Measurements from ENCODE around the gene DCTN4. TPM values are rescaled to one million over a fixed set of nuclear protein-coding genes. Genes with fewer than 3 reads are reported as not detected.
A peak's percentile ranks its signal among the peaks of the same experiment; 100 is the strongest.

DCTN4 gene
- total RNA-seq, 1 experiment from 2014 or later, result 40.5 TPM

DNA sequence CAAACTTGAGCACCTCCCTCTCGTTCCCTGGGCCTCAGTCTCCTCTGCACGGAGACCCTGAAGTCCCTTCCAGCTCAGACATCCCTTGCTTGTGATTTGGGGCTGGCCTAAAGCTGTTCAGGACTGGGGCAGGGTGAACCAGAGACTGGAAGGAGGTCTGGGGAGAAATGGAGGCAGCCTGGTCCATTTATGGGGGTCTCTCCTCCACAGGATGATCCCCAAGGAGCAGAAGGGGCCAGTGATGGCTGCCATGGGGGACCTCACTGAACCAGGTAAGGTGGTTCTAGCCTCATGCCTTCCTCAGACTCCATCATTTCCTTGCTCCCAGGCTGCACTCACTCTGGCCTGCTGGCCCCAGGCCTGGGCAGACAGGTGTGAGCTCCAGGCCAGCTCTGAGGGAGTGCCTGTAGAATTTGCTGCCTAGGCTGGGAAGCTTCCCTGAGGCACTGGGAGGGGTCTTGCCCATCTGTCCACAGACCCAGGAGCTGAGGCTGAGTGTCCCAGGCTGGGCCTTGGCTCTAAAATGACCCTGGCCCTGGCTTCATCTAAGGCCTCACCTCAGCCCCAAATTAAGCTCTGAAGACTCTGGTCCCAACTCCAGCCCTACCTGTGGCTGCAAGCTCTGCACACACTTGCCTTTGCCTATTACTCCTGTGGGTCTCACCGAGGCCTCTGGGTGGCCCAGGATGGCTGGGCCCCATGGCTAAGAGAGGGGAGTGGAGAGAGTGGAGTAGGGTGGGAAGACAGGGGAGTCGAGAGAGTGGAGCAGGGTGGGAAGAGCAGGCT, 95.9 kb downstream of the DCTN4 start:
- ATAC-seq, result peak; percentile 10; the same call in 1 of the 2 replicates
- Histone ChIP-seq H3K27me3 (ENCODE audit: low read length) (no peaks in the 10 kb centered on the region; the same call in 1 of the 2 replicates), H3K27ac (ENCODE audit: low read length) (no peak overlapping the region), H3K4me2 (ENCODE audit: low read length) (no peak overlapping the region), H3K9ac (ENCODE audit: low read length) (no peak overlapping the region), H3F3A (ENCODE audit: low read length, unreplicated experiment) (no peaks in the 10 kb centered on the region), H4K20me1 (ENCODE audit: low read length) (no peaks in the 10 kb centered on the region), H3K9me3 (ENCODE audit: low read length) (no peaks in the 10 kb centered on the region), H3K4me3 (ENCODE audit: low read length) (no peak overlapping the region), H2AFZ (ENCODE audit: low read length) (no peak overlapping the region), H3K79me2 (ENCODE audit: low read length) (no peaks in the 10 kb centered on the region), H3K4me1 (ENCODE audit: insufficient read depth, low read length) (no peaks in the 10 kb centered on the region), H3K9me2 (replicated peaks; ENCODE audit: low read length) (no peaks in the 10 kb centered on the region), H3K36me3 (ENCODE audit: low read depth, low read length) (no peaks in the 10 kb centered on the region)
- BruUV-seq (replicated peaks), result no TSS peak
- POLR2A ChIA-PET (ENCODE audit: unreplicated experiment), result no interaction called here
- intact Hi-C loops (cut with micrococcal nuclease), result no loop called here
- CTCF ChIA-PET, result no interaction called here
- TF ChIP-seq EZH2 (IDR thresholded peaks at IDR 0.05; ENCODE audit: low read length, unreplicated experiment) (no peak), EZH2phosphoT487 (IDR thresholded peaks at IDR 0.05; ENCODE audit: borderline replicate concordance, low read length) (no peak)
- TF ChIP-seq, protein P1, sequence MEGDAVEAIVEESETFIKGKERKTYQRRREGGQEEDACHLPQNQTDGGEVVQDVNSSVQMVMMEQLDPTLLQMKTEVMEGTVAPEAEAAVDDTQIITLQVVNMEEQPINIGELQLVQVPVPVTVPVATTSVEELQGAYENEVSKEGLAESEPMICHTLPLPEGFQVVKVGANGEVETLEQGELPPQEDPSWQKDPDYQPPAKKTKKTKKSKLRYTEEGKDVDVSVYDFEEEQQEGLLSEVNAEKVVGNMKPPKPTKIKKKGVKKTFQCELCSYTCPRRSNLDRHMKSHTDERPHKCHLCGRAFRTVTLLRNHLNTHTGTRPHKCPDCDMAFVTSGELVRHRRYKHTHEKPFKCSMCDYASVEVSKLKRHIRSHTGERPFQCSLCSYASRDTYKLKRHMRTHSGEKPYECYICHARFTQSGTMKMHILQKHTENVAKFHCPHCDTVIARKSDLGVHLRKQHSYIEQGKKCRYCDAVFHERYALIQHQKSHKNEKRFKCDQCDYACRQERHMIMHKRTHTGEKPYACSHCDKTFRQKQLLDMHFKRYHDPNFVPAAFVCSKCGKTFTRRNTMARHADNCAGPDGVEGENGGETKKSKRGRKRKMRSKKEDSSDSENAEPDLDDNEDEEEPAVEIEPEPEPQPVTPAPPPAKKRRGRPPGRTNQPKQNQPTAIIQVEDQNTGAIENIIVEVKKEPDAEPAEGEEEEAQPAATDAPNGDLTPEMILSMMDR (conservative IDR thresholded peaks at IDR 0.05; ENCODE audit: low read depth, low read length), result no peak
- no peak for DNase-seq

DNA sequence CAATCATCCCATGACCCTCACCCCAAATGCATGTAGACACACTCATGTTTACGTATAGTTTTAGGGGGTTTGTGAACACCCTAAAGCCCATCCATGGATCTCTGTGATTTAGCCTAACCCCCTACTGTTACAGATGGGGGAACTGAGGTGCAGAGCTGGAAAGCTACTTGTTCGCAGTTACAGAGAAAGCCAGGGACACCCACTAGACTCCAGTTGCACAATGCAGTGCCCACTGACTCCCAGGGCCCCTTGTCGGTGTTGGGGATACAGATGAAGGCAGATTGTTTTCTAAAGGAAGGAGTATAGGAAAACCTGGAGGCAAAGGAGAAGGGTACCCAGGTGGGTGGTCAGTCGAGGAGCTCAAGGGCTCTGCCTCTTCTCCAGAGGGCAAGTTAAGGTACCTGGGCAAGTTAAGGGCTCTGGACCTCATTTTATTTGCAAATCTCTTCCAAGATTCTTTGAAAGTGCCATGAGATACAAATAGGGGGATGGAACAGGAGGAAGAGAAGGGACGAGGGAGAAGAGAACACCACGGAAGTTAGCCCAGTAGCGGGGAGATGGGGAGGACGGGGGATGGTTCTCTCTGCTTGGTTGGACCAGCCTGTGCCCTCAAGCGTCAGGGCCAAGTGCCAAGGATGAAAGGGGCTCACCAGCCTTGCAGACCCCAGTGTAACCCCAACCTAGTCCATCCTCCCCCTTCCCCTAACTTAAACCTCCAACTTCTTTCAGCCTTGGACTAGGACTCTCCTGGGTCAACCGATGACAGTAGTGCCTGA, 96.8 kb downstream of the DCTN4 start:
- Histone ChIP-seq H3K4me2 (ENCODE audit: low read length) (no peak overlapping the region), H3K4me1 (ENCODE audit: insufficient read depth, low read length) (no peaks in the 10 kb centered on the region), H3K9me3 (ENCODE audit: low read length) (no peaks in the 10 kb centered on the region), H3F3A (ENCODE audit: low read length, unreplicated experiment) (no peaks in the 10 kb centered on the region), H3K9me2 (replicated peaks; ENCODE audit: low read length) (no peaks in the 10 kb centered on the region), H4K20me1 (ENCODE audit: low read length) (no peaks in the 10 kb centered on the region), H3K36me3 (ENCODE audit: low read depth, low read length) (no peaks in the 10 kb centered on the region), H2AFZ (ENCODE audit: low read length) (no peak overlapping the region), H3K79me2 (ENCODE audit: low read length) (no peaks in the 10 kb centered on the region), H3K27me3 (ENCODE audit: low read length) (no peaks in the 10 kb centered on the region; the same call in 1 of the 2 replicates), H3K4me3 (ENCODE audit: low read length) (no peak overlapping the region), H3K9ac (ENCODE audit: low read length) (no peak overlapping the region), H3K27ac (ENCODE audit: low read length) (no peak overlapping the region)
- intact Hi-C loops (cut with micrococcal nuclease), result no loop called here
- ChIA-PET CTCF (no interaction called here), POLR2A (ENCODE audit: unreplicated experiment) (no interaction called here)
- ATAC-seq (no peak), DNase-seq (no peak)
- no TSS peak for BruUV-seq (replicated peaks)
- TF ChIP-seq EZH2phosphoT487 (IDR thresholded peaks at IDR 0.05; ENCODE audit: borderline replicate concordance, low read length), result no peak

DNA sequence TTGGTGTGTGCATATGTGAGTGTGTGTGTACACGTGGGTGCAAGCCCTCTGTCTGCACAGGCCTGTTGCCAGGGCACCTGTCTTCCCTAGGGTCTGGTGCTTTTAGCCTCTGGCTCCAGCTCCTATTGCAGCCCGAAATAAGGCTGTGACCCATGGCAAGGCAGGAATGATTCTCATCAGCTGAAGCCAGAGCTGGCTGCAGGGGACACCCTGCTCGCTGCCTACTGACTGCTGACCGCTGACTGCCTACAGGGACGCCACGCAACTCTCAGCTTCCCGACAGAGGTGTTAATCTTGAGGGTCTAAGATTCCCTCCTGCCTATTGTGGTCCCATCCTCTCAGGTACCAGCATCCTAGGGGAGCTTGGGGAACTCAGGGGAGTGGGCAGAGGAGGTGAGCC, 97.7 kb downstream of the DCTN4 start, which contains the start of gene MYOZ3:
TSS of gene MYOZ3 (plus strand) at position 166 of the 400 bp plus-strand sequence. CDS start 1,691 bp downstream, outside the sequence.
- ATAC-seq, result no peak
- H3K9me3 ChIP-seq (ENCODE audit: low read length), result no peaks in the 10 kb centered on the region
- H3K4me3 ChIP-seq (ENCODE audit: low read length), result no peak within 1 kb of the TSS
- H3K27me3 ChIP-seq (ENCODE audit: low read length), result no peaks in the 10 kb centered on the region; the same call in 1 of the 2 replicates
- H4K20me1 ChIP-seq (ENCODE audit: low read length), result no peaks in the 10 kb centered on the region
- no peaks in the 10 kb centered on the region for H3F3A ChIP-seq (ENCODE audit: low read length, unreplicated experiment)
- no peak for DNase-seq
- no peaks in the 10 kb centered on the region for H3K4me1 ChIP-seq (ENCODE audit: insufficient read depth, low read length)
- BruUV-seq (replicated peaks), result no TSS peak
- H2AFZ ChIP-seq (ENCODE audit: low read length), result no peak within 1 kb of the TSS
- POLR2A ChIA-PET (ENCODE audit: unreplicated experiment), result no interaction called here
- H3K27ac ChIP-seq (ENCODE audit: low read length), result no peak within 1 kb of the TSS
- no peak for TF ChIP-seq EZH2phosphoT487 (IDR thresholded peaks at IDR 0.05; ENCODE audit: borderline replicate concordance, low read length)
- TF ChIP-seq, protein P1 (conservative IDR thresholded peaks at IDR 0.05; ENCODE audit: low read depth, low read length), result no peak
- no peak for TF ChIP-seq EZH2 (IDR thresholded peaks at IDR 0.05; ENCODE audit: low read length, unreplicated experiment)
- intact Hi-C loops (cut with micrococcal nuclease), result no loop called here
- no peaks in the 10 kb centered on the region for H3K79me2 ChIP-seq (ENCODE audit: low read length)
- CTCF ChIA-PET, result no interaction called here
- H3K9me2 ChIP-seq (replicated peaks; ENCODE audit: low read length), result no peaks in the 10 kb centered on the region
- H3K4me2 ChIP-seq (ENCODE audit: low read length), result no peak within 1 kb of the TSS
- no peaks in the 10 kb centered on the region for H3K36me3 ChIP-seq (ENCODE audit: low read depth, low read length)
- no peak within 1 kb of the TSS for H3K9ac ChIP-seq (ENCODE audit: low read length)

Data from PC-3 (cell line).